Peyer's patch (tissue), 4 donors: Measurements from ENCODE around the gene DBNDD1.

ENCODE experiments used
- POLR2A ChIP-seq, 2 donors: fragments of 450-650 bp; IDR thresholded peaks; one replicate each; pipeline ENCODE4 v1.5.1; 2017; ENCODE audit warnings: antibody characterized with exemption in 2 of 2, mild to moderate bottlenecking in 2 of 2, moderate library complexity in 2 of 2
- TF ChIP-seq, protein P1 (sequence below), 6 experiments: fragments of 450-650 bp in 4 of 6; fragments of 200-600 bp in 2 of 6; sonication (generic) in 1 of 6; IDR thresholded peaks; one replicate each; pipeline ENCODE4 v1.5.1; 2017 to 2019; ENCODE audit warnings: antibody characterized with exemption in 6 of 6, mild to moderate bottlenecking in 3 of 6, moderate library complexity in 1 of 6

GRCh38 chr16:89958596-89958995 is 60.7 kb downstream of the DBNDD1 start:
- TF ChIP-seq, protein P1, sequence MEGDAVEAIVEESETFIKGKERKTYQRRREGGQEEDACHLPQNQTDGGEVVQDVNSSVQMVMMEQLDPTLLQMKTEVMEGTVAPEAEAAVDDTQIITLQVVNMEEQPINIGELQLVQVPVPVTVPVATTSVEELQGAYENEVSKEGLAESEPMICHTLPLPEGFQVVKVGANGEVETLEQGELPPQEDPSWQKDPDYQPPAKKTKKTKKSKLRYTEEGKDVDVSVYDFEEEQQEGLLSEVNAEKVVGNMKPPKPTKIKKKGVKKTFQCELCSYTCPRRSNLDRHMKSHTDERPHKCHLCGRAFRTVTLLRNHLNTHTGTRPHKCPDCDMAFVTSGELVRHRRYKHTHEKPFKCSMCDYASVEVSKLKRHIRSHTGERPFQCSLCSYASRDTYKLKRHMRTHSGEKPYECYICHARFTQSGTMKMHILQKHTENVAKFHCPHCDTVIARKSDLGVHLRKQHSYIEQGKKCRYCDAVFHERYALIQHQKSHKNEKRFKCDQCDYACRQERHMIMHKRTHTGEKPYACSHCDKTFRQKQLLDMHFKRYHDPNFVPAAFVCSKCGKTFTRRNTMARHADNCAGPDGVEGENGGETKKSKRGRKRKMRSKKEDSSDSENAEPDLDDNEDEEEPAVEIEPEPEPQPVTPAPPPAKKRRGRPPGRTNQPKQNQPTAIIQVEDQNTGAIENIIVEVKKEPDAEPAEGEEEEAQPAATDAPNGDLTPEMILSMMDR (IDR thresholded peaks at IDR 0.05) = no peak
- TF ChIP-seq POLR2A (IDR thresholded peaks at IDR 0.05) = no peak
